IMR-90 (cell line): Measurements from ENCODE around the gene ZNF221.

Experiments
- POLR2A ChIP-seq: IDR thresholded peaks from 2 replicates; pipeline ENCODE4 v1.6.1; 2012; ENCODE audit warnings: mild to moderate bottlenecking, low read depth, low read length
- RFX5 ChIP-seq: IDR thresholded peaks from 2 replicates; pipeline ENCODE4 v1.8.0; 2012; ENCODE audit warnings: low read depth, mild to moderate bottlenecking, low read length, moderate library complexity
- SMC3 ChIP-seq: fragments of 150-350 bp; IDR thresholded peaks from 2 replicates; pipeline ENCODE4 v1.6.1; 2016; ENCODE audit warnings: low read depth, mild to moderate bottlenecking, antibody characterized with exemption, low read length, moderate library complexity
- TF ChIP-seq, protein P1 (sequence below): conservative IDR thresholded peaks from 2 replicates; pipeline ENCODE4 v1.5.1; 2012; ENCODE audit warnings: mild to moderate bottlenecking, low read depth, low read length, improper control_type of control experiment

DNA sequence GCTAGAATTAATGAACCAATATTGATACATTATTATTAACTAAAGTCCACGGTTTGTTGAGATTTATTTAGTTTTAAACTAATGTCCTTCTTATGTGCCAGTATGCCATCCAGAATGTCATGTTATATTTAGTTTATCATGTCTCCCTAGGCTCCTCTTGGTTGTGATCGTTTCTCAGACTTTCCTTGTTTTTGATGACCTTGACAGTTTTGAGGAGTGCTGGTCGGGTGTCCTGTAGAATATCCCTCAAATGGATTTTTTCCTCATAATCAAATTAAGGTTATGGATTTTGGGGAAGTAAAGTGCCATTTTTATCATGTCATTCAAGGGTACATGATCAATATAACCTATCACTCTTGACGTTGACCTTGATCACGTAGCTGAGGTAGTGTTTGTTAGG is 9.8 kb upstream of the ZNF221 start:
- TF ChIP-seq, protein P1, sequence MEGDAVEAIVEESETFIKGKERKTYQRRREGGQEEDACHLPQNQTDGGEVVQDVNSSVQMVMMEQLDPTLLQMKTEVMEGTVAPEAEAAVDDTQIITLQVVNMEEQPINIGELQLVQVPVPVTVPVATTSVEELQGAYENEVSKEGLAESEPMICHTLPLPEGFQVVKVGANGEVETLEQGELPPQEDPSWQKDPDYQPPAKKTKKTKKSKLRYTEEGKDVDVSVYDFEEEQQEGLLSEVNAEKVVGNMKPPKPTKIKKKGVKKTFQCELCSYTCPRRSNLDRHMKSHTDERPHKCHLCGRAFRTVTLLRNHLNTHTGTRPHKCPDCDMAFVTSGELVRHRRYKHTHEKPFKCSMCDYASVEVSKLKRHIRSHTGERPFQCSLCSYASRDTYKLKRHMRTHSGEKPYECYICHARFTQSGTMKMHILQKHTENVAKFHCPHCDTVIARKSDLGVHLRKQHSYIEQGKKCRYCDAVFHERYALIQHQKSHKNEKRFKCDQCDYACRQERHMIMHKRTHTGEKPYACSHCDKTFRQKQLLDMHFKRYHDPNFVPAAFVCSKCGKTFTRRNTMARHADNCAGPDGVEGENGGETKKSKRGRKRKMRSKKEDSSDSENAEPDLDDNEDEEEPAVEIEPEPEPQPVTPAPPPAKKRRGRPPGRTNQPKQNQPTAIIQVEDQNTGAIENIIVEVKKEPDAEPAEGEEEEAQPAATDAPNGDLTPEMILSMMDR, result no peak
- TF ChIP-seq SMC3 (no peak), POLR2A (no peak), RFX5 (no peak)
